ENCODE data around the gene LRRC31. TPM values are rescaled to one million over a fixed set of nuclear protein-coding genes. Genes with fewer than 3 reads are reported as not detected.

LRRC31 gene
- total RNA-seq, 4 donors from 2014 or later = 18.0 to 67.6 (median 44.0) TPM

DNA sequence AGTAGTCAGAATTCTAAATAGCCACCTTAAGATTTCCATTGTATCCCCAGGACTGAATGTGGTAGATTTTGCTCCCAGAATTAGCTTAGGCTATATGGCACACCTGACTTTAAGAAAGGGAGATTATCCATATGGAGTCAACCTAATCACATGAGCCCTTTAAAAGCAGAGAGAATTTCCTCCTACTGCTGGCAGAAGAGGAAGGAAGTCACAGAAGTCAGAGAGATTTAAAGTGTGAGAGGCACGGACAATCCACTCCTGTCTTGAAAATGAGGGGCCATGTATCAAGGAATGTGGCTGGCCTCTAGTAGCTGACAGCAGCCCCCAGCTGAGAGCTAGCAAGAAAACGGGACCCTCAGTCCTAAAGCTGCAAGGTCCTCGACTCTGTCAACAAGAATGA lies 26.8 kb downstream of the LRRC31 start:
- in situ Hi-C loops (cut with MboI; ENCODE audit: low pct_ligation_motif_present in 1 of 4, low pct_unique_long_range_greater_than_20kb in 1 of 4, low sequenced_read_pairs in 3 of 4) (no loop called here), intact Hi-C loops (cut with DNase I; ENCODE audit: low total_unique reads) (no loop called here)

DNA sequence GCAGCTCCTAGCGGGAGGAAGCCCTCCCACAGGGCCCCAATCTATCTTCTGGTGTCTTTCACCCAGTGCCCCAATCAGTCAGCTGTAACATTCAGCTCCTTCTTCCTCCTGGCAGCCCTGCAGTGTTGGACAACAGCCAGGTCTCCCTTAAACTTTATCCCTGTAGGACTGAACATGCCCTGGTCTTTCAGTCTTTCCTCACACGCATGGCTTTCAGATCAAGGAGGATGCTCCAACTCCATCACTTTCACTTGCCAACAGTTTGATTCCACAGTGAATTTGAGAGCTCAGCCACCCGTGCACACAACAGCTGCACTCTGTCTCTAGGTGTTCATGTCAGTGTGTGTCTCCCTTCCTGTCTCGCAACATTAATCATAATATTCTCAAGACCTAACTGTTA lies 28.6 kb downstream of the LRRC31 start:
- H3K27ac ChIP-seq = no peak overlapping the region
- H3K9me3 ChIP-seq = no peaks in the 10 kb centered on the region
- H3K36me3 ChIP-seq = no peaks in the 10 kb centered on the region
- intact Hi-C loops (cut with DNase I; ENCODE audit: low total_unique reads) (no loop called here), in situ Hi-C loops (cut with MboI; ENCODE audit: low pct_ligation_motif_present in 1 of 4, low pct_unique_long_range_greater_than_20kb in 1 of 4, low sequenced_read_pairs in 3 of 4) (no loop called here)
- H3K4me1 ChIP-seq = no peaks in the 10 kb centered on the region
- no peak for DNase-seq
- WGBS, 2 donors (ENCODE audit: low coverage in 1 of 2) = 60 to 63% methylated on average over 4 of the region's 4 CpGs
- no peak for TF ChIP-seq POLR2AphosphoS5 (IDR thresholded peaks at IDR 0.05)
- no peak for TF ChIP-seq EP300 (IDR thresholded peaks at IDR 0.05; ENCODE audit: low read depth)
- TF ChIP-seq POLR2A (IDR thresholded peaks at IDR 0.05) = no peak
- TF ChIP-seq, protein P1, sequence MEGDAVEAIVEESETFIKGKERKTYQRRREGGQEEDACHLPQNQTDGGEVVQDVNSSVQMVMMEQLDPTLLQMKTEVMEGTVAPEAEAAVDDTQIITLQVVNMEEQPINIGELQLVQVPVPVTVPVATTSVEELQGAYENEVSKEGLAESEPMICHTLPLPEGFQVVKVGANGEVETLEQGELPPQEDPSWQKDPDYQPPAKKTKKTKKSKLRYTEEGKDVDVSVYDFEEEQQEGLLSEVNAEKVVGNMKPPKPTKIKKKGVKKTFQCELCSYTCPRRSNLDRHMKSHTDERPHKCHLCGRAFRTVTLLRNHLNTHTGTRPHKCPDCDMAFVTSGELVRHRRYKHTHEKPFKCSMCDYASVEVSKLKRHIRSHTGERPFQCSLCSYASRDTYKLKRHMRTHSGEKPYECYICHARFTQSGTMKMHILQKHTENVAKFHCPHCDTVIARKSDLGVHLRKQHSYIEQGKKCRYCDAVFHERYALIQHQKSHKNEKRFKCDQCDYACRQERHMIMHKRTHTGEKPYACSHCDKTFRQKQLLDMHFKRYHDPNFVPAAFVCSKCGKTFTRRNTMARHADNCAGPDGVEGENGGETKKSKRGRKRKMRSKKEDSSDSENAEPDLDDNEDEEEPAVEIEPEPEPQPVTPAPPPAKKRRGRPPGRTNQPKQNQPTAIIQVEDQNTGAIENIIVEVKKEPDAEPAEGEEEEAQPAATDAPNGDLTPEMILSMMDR (IDR thresholded peaks at IDR 0.05) = no peak
- H3K27me3 ChIP-seq = no peaks in the 10 kb centered on the region
- no peak overlapping the region for H3K4me3 ChIP-seq

More for the DNA sequence above, 26.8 kb downstream of the LRRC31 start:
- no peak overlapping the region for H3K27ac ChIP-seq
- no peak overlapping the region for H3K4me3 ChIP-seq
- 55% methylated on average over 3 of the region's 3 CpGs; no CpG with 5 or more reads in 1 of the 2 donors for WGBS, 2 donors (ENCODE audit: low coverage in 1 of 2)
- no peaks in the 10 kb centered on the region for H3K4me1 ChIP-seq
- DNase-seq = no peak
- H3K27me3 ChIP-seq = no peaks in the 10 kb centered on the region
- H3K36me3 ChIP-seq = no peaks in the 10 kb centered on the region
- H3K9me3 ChIP-seq = no peaks in the 10 kb centered on the region
- TF ChIP-seq POLR2AphosphoS5 (IDR thresholded peaks at IDR 0.05) (no peak), EP300 (IDR thresholded peaks at IDR 0.05; ENCODE audit: low read depth) (no peak), POLR2A (IDR thresholded peaks at IDR 0.05) (no peak)
- TF ChIP-seq, protein P1 (IDR thresholded peaks at IDR 0.05) = no peak

DNA sequence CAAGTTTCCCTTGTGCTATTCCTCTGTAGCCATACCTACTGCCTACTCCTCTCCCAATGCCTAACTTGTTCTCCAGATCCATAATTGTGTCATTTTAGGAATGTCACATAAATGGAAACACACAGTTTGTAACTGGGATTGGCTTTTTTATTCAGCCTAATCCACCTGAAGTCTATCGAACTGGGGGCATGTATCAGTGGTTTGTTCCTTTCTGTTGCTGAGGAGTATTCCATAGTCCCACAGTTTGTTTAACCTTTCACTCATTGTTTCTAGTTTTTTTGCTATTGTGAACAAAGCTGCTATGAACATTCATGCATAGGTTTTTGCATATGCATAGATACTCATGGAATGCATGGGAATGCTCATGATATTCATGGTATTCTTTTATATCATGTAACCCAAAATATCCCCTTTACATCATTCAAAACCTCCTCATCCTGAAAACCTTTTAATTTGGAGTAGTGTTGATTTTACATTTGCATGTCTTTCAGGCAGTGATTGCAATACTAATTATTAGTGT lies 31.2 kb downstream of the LRRC31 start:
- no peaks in the 10 kb centered on the region for H3K27me3 ChIP-seq
- no peak overlapping the region for H3K4me3 ChIP-seq
- TF ChIP-seq, protein P1 (IDR thresholded peaks at IDR 0.05) = no peak
- no peak for TF ChIP-seq POLR2A (IDR thresholded peaks at IDR 0.05)
- TF ChIP-seq EP300 (IDR thresholded peaks at IDR 0.05; ENCODE audit: low read depth) = no peak
- no peak for TF ChIP-seq POLR2AphosphoS5 (IDR thresholded peaks at IDR 0.05)
- H3K4me1 ChIP-seq = no peaks in the 10 kb centered on the region
- H3K27ac ChIP-seq = no peak overlapping the region
- WGBS, 2 donors (ENCODE audit: low coverage in 1 of 2) = 89 to 94% methylated on average over 1 of the region's 1 CpG
- intact Hi-C loops (cut with DNase I; ENCODE audit: low total_unique reads) (no loop called here), in situ Hi-C loops (cut with MboI; ENCODE audit: low pct_ligation_motif_present in 1 of 4, low pct_unique_long_range_greater_than_20kb in 1 of 4, low sequenced_read_pairs in 3 of 4) (no loop called here)
- no peaks in the 10 kb centered on the region for H3K36me3 ChIP-seq
- no peaks in the 10 kb centered on the region for H3K9me3 ChIP-seq
- DNase-seq = no peak

DNA sequence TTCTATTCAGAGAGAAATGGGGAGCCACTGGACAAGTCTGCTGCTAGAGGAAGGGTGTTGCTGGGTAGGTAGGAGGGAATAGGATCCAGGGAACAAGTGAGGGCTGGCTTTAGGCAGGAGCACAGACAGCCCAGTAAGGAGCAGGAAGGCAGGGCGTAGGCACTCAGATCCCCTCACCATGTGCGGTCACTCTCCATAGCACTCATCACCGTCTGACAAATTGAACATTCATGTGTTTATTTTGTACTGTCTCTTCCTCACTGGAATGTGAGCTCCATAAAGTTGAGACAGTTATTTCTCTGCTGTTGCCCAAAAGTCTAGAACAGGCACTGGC lies 32.8 kb downstream of the LRRC31 start:
- no peak overlapping the region for H3K4me3 ChIP-seq
- no peaks in the 10 kb centered on the region for H3K27me3 ChIP-seq
- 66 to 88% methylated on average over 2 to 3 of the region's 3 CpGs for WGBS, 2 donors (ENCODE audit: low coverage in 1 of 2)
- H3K9me3 ChIP-seq = no peaks in the 10 kb centered on the region
- no peak overlapping the region for H3K27ac ChIP-seq
- no peaks in the 10 kb centered on the region for H3K4me1 ChIP-seq
- TF ChIP-seq POLR2A (IDR thresholded peaks at IDR 0.05) (no peak), EP300 (IDR thresholded peaks at IDR 0.05; ENCODE audit: low read depth) (no peak), POLR2AphosphoS5 (IDR thresholded peaks at IDR 0.05) (no peak)
- TF ChIP-seq, protein P1 (IDR thresholded peaks at IDR 0.05) = no peak
- DNase-seq = no peak
- no peaks in the 10 kb centered on the region for H3K36me3 ChIP-seq
- in situ Hi-C loops (cut with MboI; ENCODE audit: low pct_ligation_motif_present in 1 of 4, low pct_unique_long_range_greater_than_20kb in 1 of 4, low sequenced_read_pairs in 3 of 4) (no loop called here), intact Hi-C loops (cut with DNase I; ENCODE audit: low total_unique reads) (no loop called here)
